HG02623 (cell line): ENCODE results near the gene KRT32.

Source experiments
- ATAC-seq: cut with Tn5 transposase; IDR thresholded peaks from one replicate; pipeline ENCODE4 v1.9.1; 2021; ENCODE audit warnings: moderate library complexity; ENCODE audit not compliant: unreplicated experiment

KRT32 gene

GRCh38 chr17:41467561-41467960, 375 bp upstream of the KRT32 start:
- no peak for ATAC-seq

- no peak for ATAC-seq
These were observed 2.5 kb downstream of the KRT32 start for GRCh38 chr17:41464682-41465081.

GRCh38 chr17:41464173-41464572, 3.0 kb downstream of the KRT32 start:
- no peak for ATAC-seq

GRCh38 chr17:41463746-41464145, 3.4 kb downstream of the KRT32 start:
- no peak for ATAC-seq

GRCh38 chr17:41462705-41463104, 4.5 kb downstream of the KRT32 start:
- no peak for ATAC-seq

GRCh38 chr17:41457676-41458075, 9.5 kb downstream of the KRT32 start:
- no peak for ATAC-seq

GRCh38 chr17:41456204-41456603, 11.0 kb downstream of the KRT32 start:
- no peak for ATAC-seq

GRCh38 chr17:41455236-41455635, 11.9 kb downstream of the KRT32 start:
- no peak for ATAC-seq

- no peak for ATAC-seq
These were observed 14.1 kb downstream of the KRT32 start for GRCh38 chr17:41453066-41453465.

- no peak for ATAC-seq
These were observed 14.9 kb downstream of the KRT32 start for GRCh38 chr17:41452281-41452680.

GRCh38 chr17:41451154-41451728, 15.9 kb downstream of the KRT32 start:
- ATAC-seq: no peak

- ATAC-seq: no peak
These were observed 18.2 kb downstream of the KRT32 start for GRCh38 chr17:41449008-41449407.

GRCh38 chr17:41448506-41448905, 18.7 kb downstream of the KRT32 start:
- no peak for ATAC-seq

- ATAC-seq: no peak
These were observed 20.4 kb downstream of the KRT32 start for GRCh38 chr17:41446806-41447205.

- ATAC-seq: no peak
These were observed 22.5 kb downstream of the KRT32 start for GRCh38 chr17:41444640-41445039.

- ATAC-seq: no peak
These were observed 23.0 kb downstream of the KRT32 start for GRCh38 chr17:41444186-41444585.

GRCh38 chr17:41442739-41443138, 24.4 kb downstream of the KRT32 start:
- ATAC-seq: no peak

- ATAC-seq: no peak
These were observed 26.6 kb downstream of the KRT32 start, which contains the start of gene KRT38 for GRCh38 chr17:41440531-41441033. Gene KRT38, minus strand, starts transcription at chr17:41440983. Its CDS starts 62 bp downstream, at chr17:41440921.

- no peak for ATAC-seq
These were observed 27.8 kb downstream of the KRT32 start for GRCh38 chr17:41439375-41439774.

- no peak for ATAC-seq
These were observed 29.4 kb downstream of the KRT32 start for GRCh38 chr17:41437769-41438168.

GRCh38 chr17:41437254-41437653, 29.9 kb downstream of the KRT32 start:
- no peak for ATAC-seq

- ATAC-seq: no peak
These were observed 32.8 kb downstream of the KRT32 start for GRCh38 chr17:41434415-41434814.

GRCh38 chr17:41434005-41434404, 33.2 kb downstream of the KRT32 start:
- ATAC-seq: no peak
